22Rv1 (cell line): Measurements from ENCODE around the gene IL17A.

Experiments
- CTCF ChIP-seq: fragments of 450-650 bp; IDR thresholded peaks from 2 replicates; pipeline ENCODE4 v1.5.1; 2017; ENCODE audit warnings: mild to moderate bottlenecking
- ZFX ChIP-seq: fragments of 450-650 bp; IDR thresholded peaks from 2 replicates; pipeline ENCODE4 v1.6.1; 2017; ENCODE audit warnings: antibody characterized with exemption, borderline replicate concordance

- TF ChIP-seq CTCF, result no peak
- TF ChIP-seq ZFX, result no peak
These were observed 14.9 kb downstream of the IL17A start for GRCh38 chr6:52201046-52201445.
